IMR-90 (cell line): ENCODE results near the gene LHFPL3. TPM values are rescaled to one million over a fixed set of nuclear protein-coding genes. Genes with fewer than 3 reads are reported as not detected.

Experiments
- ATAC-seq: fragments of 200-7000 bp; cut with Tn5 transposase; 2 replicates; pipeline ENCODE4 v1.9.1; 2020; ENCODE audit warnings: low read depth, mild to moderate bottlenecking, moderate library complexity
- BruUV-seq: library from RNA; stranded (reverse); fragments of 400-500 nt; replicated peaks from 2 replicates; lab custom pipeline; 2021; lab: Mats Ljungman, UMichigan
- CTCF ChIA-PET: fragments of 300-600 bp; formaldehyde crosslinking; extraction: SDS; loops from one replicate; lab custom pipeline; 2021; ENCODE audit warnings: antibody characterized with exemption; lab: Yijun Ruan, JAX
- POLR2A ChIA-PET: fragments of 300-600 bp; sonication (Branson Sonifier 250); formaldehyde crosslinking; loops from one replicate; lab custom pipeline; 2022; ENCODE audit warnings: antibody characterized with exemption; ENCODE audit not compliant: unreplicated experiment; lab: Charles Lee
- DNase-seq: peaks from one replicate; pipeline ENCODE4 v3.0.0; 2013
- H2AFZ ChIP-seq: replicated peaks from 2 replicates; pipeline ENCODE3; 2013; ENCODE audit warnings: low read length, mild to moderate bottlenecking; ENCODE audit not compliant: poor library complexity
- H2AK5ac ChIP-seq: 2 replicates; pipeline ENCODE4 v1.6.1; 2013; ENCODE audit warnings: low read depth, low read length, inconsistent platforms
- H2AK9ac ChIP-seq: replicated peaks from 2 replicates; pipeline ENCODE3; 2013; ENCODE audit warnings: mild to moderate bottlenecking, low read depth, low read length, moderate library complexity; ENCODE audit not compliant: poor library complexity
- H2BK120ac ChIP-seq: 2 replicates; pipeline ENCODE4 v1.6.1; 2013; ENCODE audit warnings: low read depth, low read length, inconsistent platforms
- H2BK15ac ChIP-seq: 3 replicates; pipeline ENCODE4 v1.6.1; 2013; ENCODE audit warnings: low read depth, low read length, inconsistent platforms
- H2BK20ac ChIP-seq: 2 replicates; pipeline ENCODE4 v1.6.1; 2013; ENCODE audit warnings: low read depth, mild to moderate bottlenecking, inconsistent platforms, low read length, moderate library complexity
- H2BK5ac ChIP-seq: 2 replicates; pipeline ENCODE4 v1.6.1; 2013; ENCODE audit warnings: mild to moderate bottlenecking, low read depth, low read length, inconsistent platforms; ENCODE audit not compliant: poor library complexity, severe bottlenecking
- H3K14ac ChIP-seq: replicated peaks from 2 replicates; pipeline ENCODE4 v1.6.1; 2013; ENCODE audit warnings: low read depth, low read length, inconsistent platforms
- H3K18ac ChIP-seq: 2 replicates; pipeline ENCODE4 v1.6.1; 2013; ENCODE audit warnings: low read depth, low read length, control low read depth
- H3K23ac ChIP-seq: 2 replicates; pipeline ENCODE4 v1.6.1; 2013; ENCODE audit warnings: low read depth, low read length, inconsistent platforms
- H3K27ac ChIP-seq: 2 replicates; pipeline ENCODE4 v1.5.1; 2013; ENCODE audit warnings: mild to moderate bottlenecking, control low read depth, low read length; ENCODE audit not compliant: insufficient read depth
- H3K27me3 ChIP-seq: 2 replicates; pipeline ENCODE4 v1.6.1; 2013; ENCODE audit warnings: low read length; ENCODE audit not compliant: control insufficient read depth, insufficient read depth
- H3K36me3 ChIP-seq: 2 replicates; pipeline ENCODE4 v1.6.1; 2013; ENCODE audit warnings: low read length, mixed read lengths; ENCODE audit not compliant: control insufficient read depth, insufficient read depth
- H3K4ac ChIP-seq: 2 replicates; pipeline ENCODE4 v1.6.1; 2013; ENCODE audit warnings: low read depth, low read length, inconsistent platforms
- H3K4me1 ChIP-seq: 2 replicates; pipeline ENCODE4 v1.6.1; 2013; ENCODE audit warnings: low read length, mixed read lengths; ENCODE audit not compliant: control insufficient read depth, insufficient read depth
- H3K4me2 ChIP-seq: 2 replicates; pipeline ENCODE4 v1.6.1; 2013; ENCODE audit warnings: low read depth, mild to moderate bottlenecking, control low read depth, low read length, moderate library complexity
- H3K4me3 ChIP-seq: 2 replicates; pipeline ENCODE4 v1.5.1; 2013; ENCODE audit warnings: low read depth, mild to moderate bottlenecking, control low read depth, low read length, moderate library complexity; ENCODE audit not compliant: insufficient read depth
- H3K56ac ChIP-seq: 2 replicates; pipeline ENCODE4 v1.6.1; 2013; ENCODE audit warnings: low read length, inconsistent platforms; ENCODE audit not compliant: insufficient read depth; ENCODE audit errors: extremely low read depth
- H3K79me1 ChIP-seq, 2 experiments: 2 replicates each; pipeline ENCODE4 v1.6.1; 2013; ENCODE audit warnings: low read length in 2 of 2, inconsistent platforms in 1 of 2, low read depth in 1 of 2
- H3K9ac ChIP-seq: 2 replicates; pipeline ENCODE4 v1.6.1; 2013; ENCODE audit warnings: low read depth, low read length, control low read depth
- H3K9me1 ChIP-seq: 2 replicates; pipeline ENCODE4 v1.6.1; 2013; ENCODE audit warnings: low read length, inconsistent platforms; ENCODE audit not compliant: insufficient read depth
- H3K9me3 ChIP-seq: 2 replicates; pipeline ENCODE4 v1.6.1; 2013; ENCODE audit warnings: low read length; ENCODE audit not compliant: control insufficient read depth, insufficient read depth
- H4K20me1 ChIP-seq: 2 replicates; pipeline ENCODE4 v1.6.1; 2013; ENCODE audit warnings: low read length, inconsistent platforms; ENCODE audit not compliant: insufficient read depth
- H4K5ac ChIP-seq: 2 replicates; pipeline ENCODE4 v1.6.1; 2013; ENCODE audit warnings: mild to moderate bottlenecking, low read depth, low read length, control low read depth
- H4K8ac ChIP-seq, 2 experiments: 2 replicates each; pipeline ENCODE4 v1.6.1; 2013; ENCODE audit warnings: low read depth in 2 of 2, low read length in 2 of 2, control low read depth in 1 of 2, inconsistent platforms in 1 of 2
- H4K91ac ChIP-seq: 2 replicates; pipeline ENCODE4 v1.6.1; 2013; ENCODE audit warnings: low read depth, low read length, inconsistent platforms; ENCODE audit not compliant: insufficient read depth
- BHLHE40 ChIP-seq: fragments of 150-350 bp; IDR thresholded peaks from 2 replicates; pipeline ENCODE4 v1.6.1; 2016; ENCODE audit warnings: mild to moderate bottlenecking, low read depth, low read length
- CEBPB ChIP-seq: IDR thresholded peaks from 2 replicates; pipeline ENCODE4 v1.6.1; 2012; ENCODE audit warnings: low read depth, low read length, improper control_type of control experiment
- ELK1 ChIP-seq: fragments of 150-350 bp; IDR thresholded peaks from 2 replicates; pipeline ENCODE4 v1.6.1; 2016; ENCODE audit warnings: low read depth, mild to moderate bottlenecking, low read length, moderate library complexity, borderline replicate concordance
- MXI1 ChIP-seq: IDR thresholded peaks from 2 replicates; pipeline ENCODE4 v1.6.1; 2012; ENCODE audit warnings: low read depth, mild to moderate bottlenecking, low read length, moderate library complexity, borderline replicate concordance
- NFE2L2 ChIP-seq: fragments of 150-350 bp; IDR thresholded peaks from 2 replicates; pipeline ENCODE4 v1.6.1; 2016; ENCODE audit warnings: low read depth, mild to moderate bottlenecking, low read length
- POLR2A ChIP-seq: IDR thresholded peaks from 2 replicates; pipeline ENCODE4 v1.6.1; 2012; ENCODE audit warnings: mild to moderate bottlenecking, low read depth, low read length
- RCOR1 ChIP-seq: IDR thresholded peaks from 2 replicates; pipeline ENCODE4 v1.6.1; 2012; ENCODE audit warnings: mild to moderate bottlenecking, low read length, improper control_type of control experiment; ENCODE audit not compliant: insufficient replicate concordance
- SMC3 ChIP-seq: fragments of 150-350 bp; IDR thresholded peaks from 2 replicates; pipeline ENCODE4 v1.6.1; 2016; ENCODE audit warnings: low read depth, mild to moderate bottlenecking, antibody characterized with exemption, low read length, moderate library complexity
- WGBS, 2 experiments: methylation state at CpG; one replicate each; pipeline versions ENCODE4 v1.1.5 to v1.1.7; 2013; ENCODE audit warnings: missing lambda C conversion rate in 2 of 2; ENCODE audit not compliant: insufficient read length in 1 of 2; ENCODE audit errors: extremely low coverage in 2 of 2; 5-methylcytosine and 5-hydroxymethylcytosine counted together
- dilution Hi-C: fragments of 300-500 bp; cut with HindIII; formaldehyde crosslinking; loops from one replicate; pipeline ENCODE4 v1.14.3; 2018; ENCODE audit warnings: low sequenced_read_pairs; ENCODE audit not compliant: unreplicated experiment
- in situ Hi-C: fragments of 300-500 bp; cut with MboI; formaldehyde crosslinking; loops from 3 replicates; pipeline ENCODE4 v1.14.3; 2019; ENCODE audit warnings: low sequenced_read_pairs, inconsistent platforms, mixed read lengths
- intact Hi-C: fragments of 100-400 bp; cut with micrococcal nuclease; formaldehyde crosslinking; loops from 2 replicates; pipeline ENCODE4 v1.10.0; 2022
- polyA plus RNA-seq, 3 experiments: library from polyadenylated mRNA; depleted of rRNA; stranded (reverse); fragments of >200 nt; gene quantifications; 2 replicates each; pipeline ENCODE4 v1.2.3, GENCODE V29; 2012; ENCODE audit warnings: low replicate concordance in 1 of 3
- total RNA-seq: library from RNA; depleted of rRNA; stranded (reverse); fragments of >200 nt; gene quantifications from 2 replicates; pipeline ENCODE4 v1.2.3, GENCODE V29; 2012
- TF ChIP-seq, protein P1 (sequence below): conservative IDR thresholded peaks from 2 replicates; pipeline ENCODE4 v1.5.1; 2012; ENCODE audit warnings: mild to moderate bottlenecking, low read depth, low read length, improper control_type of control experiment
- TF ChIP-seq, protein P2 (sequence below): fragments of 150-350 bp; IDR thresholded peaks from 2 replicates; pipeline ENCODE4 v1.6.1; 2017; ENCODE audit warnings: mild to moderate bottlenecking, antibody characterized with exemption, low read length, low read depth

Gene LHFPL3
- total and polyA plus RNA-seq, 2 of the 4 experiments (the other 2 are of a cell fraction) = not detected

GRCh38 chr7:104894726-104895521, 566.5 kb downstream of the LHFPL3 start:
- Histone ChIP-seq H4K91ac (no peak overlapping the region), H4K8ac (no peak overlapping the region), H3K4me3 (no peak overlapping the region), H3K9me1 (no peaks in the 10 kb centered on the region), H3K4me2 (no peak overlapping the region), H2AK9ac (no peak overlapping the region), H3K4ac (no peak overlapping the region), H2BK20ac (no peak overlapping the region), H3K36me3 (no peaks in the 10 kb centered on the region), H3K18ac (no peak overlapping the region), H3K27ac (no peak overlapping the region), H3K14ac (no peak overlapping the region), H3K9me3 (no peaks in the 10 kb centered on the region), H2BK120ac (no peak overlapping the region), H4K5ac (no peak overlapping the region), H3K27me3 (peaks cover 29% of the 10 kb centered on the region), H3K79me1 (no peaks in the 10 kb centered on the region), H3K4me1 (no peaks in the 10 kb centered on the region), H2BK15ac (no peak overlapping the region), H2BK5ac (no peak overlapping the region), H3K23ac (no peak overlapping the region), H3K9ac (no peak overlapping the region), H3K56ac (no peak overlapping the region), H2AK5ac (no peak overlapping the region), H4K20me1 (no peaks in the 10 kb centered on the region), H2AFZ (no peak overlapping the region)
- intact Hi-C loops (no loop called here), in situ Hi-C loops (no loop called here), dilution Hi-C loops (no loop called here)
- no TSS peak for BruUV-seq
- DNase-seq (no peak), ATAC-seq (no peak)
- ChIA-PET CTCF (interaction anchor here (1.1 kb wide), 1 partner anchor 12 kb away, joined by 4 read pairs; no protein-coding TSS in a partner anchor), POLR2A (no interaction called here)
- TF ChIP-seq NFE2L2 (no peak), CEBPB (no peak), SMC3 (no peak), MXI1 (no peak), ELK1 (no peak), BHLHE40 (no peak), POLR2A (no peak), RCOR1 (no peak)
- TF ChIP-seq, protein P1, sequence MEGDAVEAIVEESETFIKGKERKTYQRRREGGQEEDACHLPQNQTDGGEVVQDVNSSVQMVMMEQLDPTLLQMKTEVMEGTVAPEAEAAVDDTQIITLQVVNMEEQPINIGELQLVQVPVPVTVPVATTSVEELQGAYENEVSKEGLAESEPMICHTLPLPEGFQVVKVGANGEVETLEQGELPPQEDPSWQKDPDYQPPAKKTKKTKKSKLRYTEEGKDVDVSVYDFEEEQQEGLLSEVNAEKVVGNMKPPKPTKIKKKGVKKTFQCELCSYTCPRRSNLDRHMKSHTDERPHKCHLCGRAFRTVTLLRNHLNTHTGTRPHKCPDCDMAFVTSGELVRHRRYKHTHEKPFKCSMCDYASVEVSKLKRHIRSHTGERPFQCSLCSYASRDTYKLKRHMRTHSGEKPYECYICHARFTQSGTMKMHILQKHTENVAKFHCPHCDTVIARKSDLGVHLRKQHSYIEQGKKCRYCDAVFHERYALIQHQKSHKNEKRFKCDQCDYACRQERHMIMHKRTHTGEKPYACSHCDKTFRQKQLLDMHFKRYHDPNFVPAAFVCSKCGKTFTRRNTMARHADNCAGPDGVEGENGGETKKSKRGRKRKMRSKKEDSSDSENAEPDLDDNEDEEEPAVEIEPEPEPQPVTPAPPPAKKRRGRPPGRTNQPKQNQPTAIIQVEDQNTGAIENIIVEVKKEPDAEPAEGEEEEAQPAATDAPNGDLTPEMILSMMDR = no peak
- TF ChIP-seq, protein P2, sequence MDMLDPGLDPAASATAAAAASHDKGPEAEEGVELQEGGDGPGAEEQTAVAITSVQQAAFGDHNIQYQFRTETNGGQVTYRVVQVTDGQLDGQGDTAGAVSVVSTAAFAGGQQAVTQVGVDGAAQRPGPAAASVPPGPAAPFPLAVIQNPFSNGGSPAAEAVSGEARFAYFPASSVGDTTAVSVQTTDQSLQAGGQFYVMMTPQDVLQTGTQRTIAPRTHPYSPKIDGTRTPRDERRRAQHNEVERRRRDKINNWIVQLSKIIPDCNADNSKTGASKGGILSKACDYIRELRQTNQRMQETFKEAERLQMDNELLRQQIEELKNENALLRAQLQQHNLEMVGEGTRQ = no peak
- 100% methylated on average over 1 of the region's 3 CpGs; no CpG with 5 or more reads in 1 of the 2 experiments for WGBS, 2 experiments
